Activated T-cell treated with anti-CD3 and anti-CD28 coated beads for 48 hours (primary cell): ENCODE data around the gene ASCL2.

ENCODE experiments used
- DNase-seq: peaks from one replicate; pipeline ENCODE4 v3.0.0-alpha.2; 2020; ENCODE audit warnings: low read depth

The ASCL2 gene

GRCh38 chr11:2270322-2271076 lies at the start of gene ASCL2:
Gene ASCL2 (minus strand): TSS chr11:2270588. CDS start chr11:2270332, 256 bp downstream.
- no peak for DNase-seq

- no peak for DNase-seq
Measured at GRCh38 chr11:2319791-2320472, 49.5 kb upstream of the ASCL2 start.

GRCh38 chr11:2318707-2319106 lies 48.3 kb upstream of the ASCL2 start:
- DNase-seq, result no peak

GRCh38 chr11:2318123-2318522 lies 47.7 kb upstream of the ASCL2 start:
- DNase-seq, result no peak

- DNase-seq, result no peak
Measured at GRCh38 chr11:2317354-2318050, 47.1 kb upstream of the ASCL2 start.

GRCh38 chr11:2316963-2317244 lies 46.5 kb upstream of the ASCL2 start:
- no peak for DNase-seq

GRCh38 chr11:2316169-2316962 lies 46.0 kb upstream of the ASCL2 start:
- DNase-seq, result no peak

- DNase-seq, result no peak
Measured at GRCh38 chr11:2315395-2316168, 45.2 kb upstream of the ASCL2 start.

GRCh38 chr11:2314525-2315394 lies 44.4 kb upstream of the ASCL2 start:
- no peak for DNase-seq

- no peak for DNase-seq
Measured at GRCh38 chr11:2314136-2314524, 43.7 kb upstream of the ASCL2 start.

- DNase-seq, result no peak
Measured at GRCh38 chr11:2313051-2313951, 42.9 kb upstream of the ASCL2 start.

- DNase-seq, result no peak
Measured at GRCh38 chr11:2312232-2313042, 42.0 kb upstream of the ASCL2 start.

- no peak for DNase-seq
Measured at GRCh38 chr11:2311353-2312133, 41.2 kb upstream of the ASCL2 start.

- no peak for DNase-seq
Measured at GRCh38 chr11:2310786-2311352, 40.5 kb upstream of the ASCL2 start.

- no peak for DNase-seq
Measured at GRCh38 chr11:2310073-2310785, 39.8 kb upstream of the ASCL2 start.

GRCh38 chr11:2309251-2310072 lies 39.1 kb upstream of the ASCL2 start:
- DNase-seq, result no peak
